HepG2 (cell line): Measurements from ENCODE around the gene STAP2. TPM values are rescaled to one million over a fixed set of nuclear protein-coding genes. Genes with fewer than 3 reads are reported as not detected.

ENCODE experiments used
- ATAC-seq: fragments of 200-7000 bp; cut with Tn5 transposase; 3 replicates; pipeline ENCODE4 v1.9.1; 2020; ENCODE audit warnings: mild to moderate bottlenecking, moderate library complexity
- BruUV-seq: library from RNA; stranded (reverse); fragments of 400-500 nt; replicated peaks from 2 replicates; lab custom pipeline; 2021; lab: Mats Ljungman, UMichigan
- CTCF ChIA-PET: fragments of 300-600 bp; formaldehyde crosslinking; extraction: SDS; loops from one replicate; lab custom pipeline; 2021; ENCODE audit warnings: low total read pairs, inconsistent platforms, low intra/inter-chr PET ratio; lab: Yijun Ruan, JAX
- POLR2A ChIA-PET: fragments of 350-600 bp; sonication (Branson Sonifier 250); formaldehyde crosslinking; loops from one replicate; lab custom pipeline; 2020; ENCODE audit warnings: antibody characterized with exemption, inconsistent platforms; lab: Yijun Ruan, JAX
- DNase-seq: peaks from one replicate; pipeline ENCODE4 v3.0.0-alpha.2; 2015; ENCODE audit warnings: low spot score
- FAIRE-seq: peaks from 3 replicates; lab custom pipeline; 2011; peaks lifted over from hg19 to GRCh38; lab: Jason Lieb, UNC
- H2AFZ ChIP-seq: one replicate; pipeline ENCODE4 v1.6.1; 2011; ENCODE audit warnings: low read length, inconsistent platforms
- H3K27ac ChIP-seq: fragments of 300-600 bp; 3 replicates; pipeline ENCODE4 v1.8.0; 2011; ENCODE audit warnings: mixed run types, mild to moderate bottlenecking, mixed read lengths, low read length, inconsistent platforms; ENCODE audit not compliant: insufficient read depth; ENCODE audit errors: extremely low read length
- H3K27me3 ChIP-seq, 2 experiments: fragments of 200-600 bp in 1 of 2; 2 replicates in 1 of 2; 3 replicates in 1 of 2; pipeline versions ENCODE4 v1.6.0 to v1.8.0; 2011; ENCODE audit warnings: low read length in 2 of 2, mild to moderate bottlenecking in 2 of 2, moderate library complexity in 2 of 2, inconsistent platforms in 1 of 2; ENCODE audit not compliant: insufficient read depth in 2 of 2, control insufficient read depth in 1 of 2
- H3K36me3 ChIP-seq, 2 experiments: fragments of 200-600 bp in 1 of 2; replicated peaks in 1 of 2; 2 replicates in 1 of 2; 3 replicates in 1 of 2; pipeline versions ENCODE4 v1.5.1 to v1.8.0; 2011; ENCODE audit warnings: low read length in 2 of 2, inconsistent platforms in 1 of 2; ENCODE audit not compliant: insufficient read depth in 2 of 2, control insufficient read depth in 1 of 2
- H3K4me1 ChIP-seq: 2 replicates; pipeline ENCODE4 v1.5.1; 2012; ENCODE audit warnings: low read length, inconsistent platforms; ENCODE audit not compliant: insufficient read depth
- H3K4me2 ChIP-seq: 2 replicates; pipeline ENCODE4 v1.6.0; 2011; ENCODE audit warnings: low read depth, low read length, inconsistent platforms
- H3K4me3 ChIP-seq, 3 experiments: fragments of 200-600 bp in 1 of 3; sonication (generic), shearing (Covaris generic) in 1 of 3; replicated peaks in 1 of 3; 2 replicates each; pipeline ENCODE4 v1.5.1; 2011 to 2016; ENCODE audit warnings: low read length in 3 of 3, inconsistent platforms in 2 of 3, low read depth in 2 of 3, mild to moderate bottlenecking in 2 of 3, control low read depth in 1 of 3, mixed read lengths in 1 of 3; ENCODE audit not compliant: insufficient read depth in 1 of 3
- H3K79me2 ChIP-seq: one replicate; pipeline ENCODE4 v1.6.1; 2011; ENCODE audit warnings: low read length, inconsistent platforms; ENCODE audit not compliant: insufficient read depth
- H3K9ac ChIP-seq: 2 replicates; pipeline ENCODE4 v1.6.0; 2011; ENCODE audit warnings: mild to moderate bottlenecking, low read depth, low read length, inconsistent platforms; ENCODE audit not compliant: insufficient read depth
- H3K9me3 ChIP-seq: 2 replicates; pipeline ENCODE4 v1.5.1; 2012; ENCODE audit warnings: mild to moderate bottlenecking, low read length
- H4K20me1 ChIP-seq: 2 replicates; pipeline ENCODE4 v1.6.0; 2011; ENCODE audit warnings: inconsistent platforms, mild to moderate bottlenecking, low read length, moderate library complexity; ENCODE audit not compliant: insufficient read depth
- ATM ChIP-seq: fragments of 450-650 bp; IDR thresholded peaks from 2 replicates; pipeline ENCODE4 v1.7.1; 2017; ENCODE audit warnings: mild to moderate bottlenecking, borderline replicate concordance
- CBX5 ChIP-seq: sonication (generic); formaldehyde crosslinking; IDR thresholded peaks from 2 replicates; pipeline ENCODE4 v1.4.0; 2020; ENCODE audit warnings: missing genetic modification reagents, borderline replicate concordance
- CREB1 ChIP-seq, 2 experiments: fragments of 450-650 bp in 1 of 2; IDR thresholded peaks; 2 replicates each; pipeline ENCODE4 v1.6.1; 2016 to 2017; ENCODE audit warnings: control low read depth in 1 of 2, mild to moderate bottlenecking in 1 of 2, missing compliant biosample characterization in 1 of 2, missing genetic modification characterization in 1 of 2
- KDM2A ChIP-seq: sonication (generic); formaldehyde crosslinking; IDR thresholded peaks from 2 replicates; pipeline ENCODE4 v1.4.0; 2020; ENCODE audit warnings: low read depth, missing genetic modification reagents, borderline replicate concordance
- PPARG ChIP-seq: conservative IDR thresholded peaks from 2 replicates; pipeline ENCODE4 v1.6.1; 2016; ENCODE audit warnings: missing biosample characterization, missing genetic modification reagents
- TEAD3 ChIP-seq: optimal IDR thresholded peaks from 2 replicates; pipeline ENCODE3; 2016; ENCODE audit warnings: borderline replicate concordance
- TGIF2 ChIP-seq: IDR thresholded peaks from 2 replicates; pipeline ENCODE4 v1.6.1; 2016; ENCODE audit warnings: control low read depth, missing compliant biosample characterization
- U2AF2 ChIP-seq: fragments of 200-400 bp; formaldehyde crosslinking; IDR thresholded peaks from 2 replicates; pipeline ENCODE4 v1.6.1; 2017; ENCODE audit warnings: low read depth, mild to moderate bottlenecking, low read length
- ZFP91 ChIP-seq: sonication (generic); formaldehyde crosslinking; IDR thresholded peaks from 2 replicates; pipeline ENCODE4 v1.9.0; 2022; ENCODE audit warnings: missing genetic modification reagents, mild to moderate bottlenecking, borderline replicate concordance
- ZFX ChIP-seq: sonication (generic); formaldehyde crosslinking; IDR thresholded peaks from 2 replicates; pipeline ENCODE4 v1.4.0; 2020; ENCODE audit warnings: mild to moderate bottlenecking, low read depth, missing genetic modification reagents, moderate library complexity
- ZMYM3 ChIP-seq: sonication (generic); formaldehyde crosslinking; IDR thresholded peaks from 2 replicates; pipeline ENCODE4 v1.5.1; 2020; ENCODE audit warnings: mild to moderate bottlenecking, missing genetic modification reagents
- ZNF335 ChIP-seq: sonication (generic); formaldehyde crosslinking; IDR thresholded peaks from 2 replicates; pipeline ENCODE4 v1.4.0; 2020; ENCODE audit warnings: missing genetic modification reagents
- ZNF788 ChIP-seq: sonication (generic); formaldehyde crosslinking; IDR thresholded peaks from 2 replicates; pipeline ENCODE4 v1.5.0; 2020; ENCODE audit warnings: mild to moderate bottlenecking, missing genetic modification reagents, borderline replicate concordance
- ZSCAN20 ChIP-seq: sonication (generic); formaldehyde crosslinking; IDR thresholded peaks from 2 replicates; pipeline ENCODE4 v1.4.0; 2020; ENCODE audit warnings: missing genetic modification reagents, mild to moderate bottlenecking, borderline replicate concordance
- WGBS: methylation state at CpG from one replicate; pipeline ENCODE4 v1.1.6; 2017; ENCODE audit warnings: low lambda C conversion rate; 5-methylcytosine and 5-hydroxymethylcytosine counted together
- in situ Hi-C: cut with HindIII; loops from 2 replicates; pipeline ENCODE4 v1.10.0; 2017; ENCODE audit warnings: low pct_unique_long_range_greater_than_20kb; ENCODE audit not compliant: extremely low pct_ligation_motif_present
- intact Hi-C: fragments of 100-400 bp; cut with micrococcal nuclease; formaldehyde crosslinking; loops from one replicate; pipeline ENCODE4 v1.10.0; 2022; ENCODE audit not compliant: unreplicated experiment
- polyA plus RNA-seq, 8 experiments: library from polyadenylated mRNA; depleted of rRNA in 3 of 8; stranded (reverse) in 7 of 8; unstranded in 1 of 8; fragments of >200 nt; fragmentation: Illumina TruSeq in 4 of 8; extraction: Trizol in 4 of 8; gene quantifications; 2 replicates each; pipeline versions ENCODE4 v1.2.1 to v1.2.3, GENCODE V29; 2011 to 2016; ENCODE audit warnings: low read depth in 4 of 8, missing spikeins in 1 of 8, mixed read lengths in 1 of 8; ENCODE audit not compliant: insufficient read depth in 1 of 8
- total RNA-seq, 5 experiments: library from RNA; depleted of rRNA; stranded (reverse); fragments of >200 nt; fragmentation: Illumina TruSeq; extraction: Trizol; gene quantifications; 2 replicates each; pipeline ENCODE4 v1.2.3, GENCODE V29; 2016; ENCODE audit warnings: low read depth in 1 of 5

STAP2 gene
- total and polyA plus RNA-seq, 2 of the 13 experiments (the other 11 are each of a cell fraction or from before 2014, with no cell fraction given), result 39.0 to 43.7 TPM

DNA sequence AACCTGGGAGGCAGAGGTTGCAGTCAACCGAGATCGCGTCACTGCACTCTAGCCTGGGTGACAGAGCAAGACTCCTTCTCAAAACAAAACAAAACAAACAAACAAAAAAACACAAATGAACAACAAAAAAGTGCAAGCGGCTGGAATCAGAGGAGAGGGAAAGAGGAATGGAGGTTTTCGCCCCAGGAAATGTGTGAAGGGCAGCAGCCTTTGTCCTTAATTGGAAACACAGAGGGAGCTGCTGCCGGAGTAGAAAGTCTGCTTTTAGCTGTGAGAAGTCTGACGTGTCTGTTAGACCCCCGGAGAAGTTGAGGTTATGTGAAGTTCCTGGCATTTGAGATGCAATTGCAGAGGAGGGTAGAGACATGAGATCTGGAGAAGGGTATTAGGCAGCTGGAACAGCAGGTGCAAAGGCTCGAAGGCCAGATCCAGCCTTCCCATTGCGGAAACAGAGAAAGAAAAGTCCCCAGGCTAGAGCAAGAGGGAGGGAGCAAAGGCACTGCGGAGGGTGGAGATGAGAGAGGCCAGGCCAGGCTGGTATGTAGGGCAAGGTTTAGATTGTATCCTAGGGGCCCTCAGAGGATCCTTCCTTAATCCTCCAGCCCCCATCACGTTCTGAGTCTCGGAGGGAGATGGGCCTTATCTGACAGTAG is 36.9 kb downstream of the STAP2 start:
- 18% methylated on average over 13 of the region's 13 CpGs for WGBS
- H3K4me1 ChIP-seq, result peaks cover 35% of the 10 kb centered on the region
- no peak for TF ChIP-seq ATM
- peak; percentile 15; the same call in 1 of the 2 replicates for TF ChIP-seq ZFP91 (CRISPR knock-in tag)
- TF ChIP-seq CREB1 (IDR thresholded peaks at IDR 0.05), result no peak
- TF ChIP-seq CREB1 (CRISPR knock-in tag; IDR thresholded peaks at IDR 0.05), result no peak
- TF ChIP-seq TGIF2, result 0 out of 2 replicates have a peak, but pooled peaks have one; percentile 26
- no peak for TF ChIP-seq KDM2A
- 0 out of 2 replicates have a peak, but pooled peaks have one; percentile 26 for TF ChIP-seq PPARG (CRISPR knock-in tag)
- no peak for TF ChIP-seq ZNF788
- TF ChIP-seq ZMYM3 (CRISPR knock-in tag), result peak; percentile 46
- no peak for TF ChIP-seq U2AF2
- TF ChIP-seq ZFX (CRISPR knock-in tag), result peak; percentile 41; the same call in 1 of the 2 replicates
- TF ChIP-seq TEAD3, result peak; percentile 28
- TF ChIP-seq CBX5 (CRISPR knock-in tag), result no peak
- no peak for TF ChIP-seq ZSCAN20
- no peak for TF ChIP-seq ZNF335 (CRISPR knock-in tag)
- H3K4me3 ChIP-seq, result peak overlapping the region; percentile 21 to 55 (median 31); a peak in 5 of 6 replicates
- ATAC-seq (peak; percentile 41), FAIRE-seq (no peak), DNase-seq (no peak)
- H3K4me2 ChIP-seq, result peak overlapping the region; percentile 79
- peak overlapping the region; percentile 18 for H3K27ac ChIP-seq
- in situ Hi-C loops (no loop called here), intact Hi-C loops (no loop called here)
- no peaks in the 10 kb centered on the region for H3K9me3 ChIP-seq
- H4K20me1 ChIP-seq, result no peaks in the 10 kb centered on the region
- H3K36me3 ChIP-seq, result no peaks in the 10 kb centered on the region
- H3K27me3 ChIP-seq, result peaks cover 2 to 11% of the 10 kb centered on the region in 2 experiments; a peak in 4 of 5 replicates
- peak overlapping the region; percentile 63 for H3K9ac ChIP-seq
- POLR2A ChIA-PET, result interaction anchor here (1.0 kb wide), 1 partner anchor 41 kb away, joined by 4 read pairs; the partner anchor contains the start of gene MPND
- no peaks in the 10 kb centered on the region for H3K79me2 ChIP-seq
- CTCF ChIA-PET, result no interaction called here
- peak overlapping the region; percentile 97 for H2AFZ ChIP-seq
- BruUV-seq, result no TSS peak
